ENCODE data around the gene DISP3. TPM values are rescaled to one million over a fixed set of nuclear protein-coding genes. Genes with fewer than 3 reads are reported as not detected.

DISP3 gene
- total RNA-seq = 0.17 TPM in 1 of 2 replicates, not detected in the other

GRCh38 chr1:11478571-11479374 lies at the start of gene DISP3:
Gene DISP3 (plus strand): TSS chr1:11479155. CDS start chr1:11500993, 21,838 bp downstream.

Other genes with a start within 250 kb of the DISP3 start
- gene MTOR, start 216.6 kb upstream of the DISP3 start, total RNA-seq = 25.4 and 29.9 TPM in 2 replicates
- 11.6 TPM in 2 replicates for gene UBIAD1, start 206.0 kb upstream of the DISP3 start, total RNA-seq
- gene FBXO2, start 175.3 kb downstream of the DISP3 start, total RNA-seq = 0.34 and 0.89 TPM in 2 replicates
- gene FBXO44, start 175.7 kb downstream of the DISP3 start, total RNA-seq = 8.9 and 10.1 TPM in 2 replicates
- gene FBXO6, start 185.0 kb downstream of the DISP3 start, total RNA-seq = 6.2 and 7.6 TPM in 2 replicates
- gene MAD2L2, start 202.0 kb downstream of the DISP3 start, total RNA-seq = 124 and 130 TPM in 2 replicates
- gene DRAXIN, start 212.6 kb downstream of the DISP3 start, total RNA-seq = 0.15 and 0.17 TPM in 2 replicates

All from bronchus fibroblast of lung (primary cell).